NCI-H460 (cell line): ENCODE results near the gene SLC26A6. TPM values are rescaled to one million over a fixed set of nuclear protein-coding genes. Genes with fewer than 3 reads are reported as not detected.

Experiments used
- DNase-seq: peaks from one replicate; pipeline ENCODE4 v3.0.0-alpha.2; 2016; ENCODE audit warnings: low read depth; ENCODE audit errors: extremely low read depth
- polyA plus RNA-seq: library from polyadenylated mRNA; depleted of rRNA; stranded (reverse); fragments of >200 nt; gene quantifications from 2 replicates; pipeline ENCODE4 v1.2.3, GENCODE V29; 2014; cell fraction: nucleus; rRNA removed
- total RNA-seq: library from RNA; depleted of rRNA; stranded (reverse); fragments of >200 nt; shearing (Covaris generic); gene quantifications from 2 replicates; pipeline ENCODE4 v1.2.3, GENCODE V29; 2014; rRNA removed

Gene SLC26A6, protein sequence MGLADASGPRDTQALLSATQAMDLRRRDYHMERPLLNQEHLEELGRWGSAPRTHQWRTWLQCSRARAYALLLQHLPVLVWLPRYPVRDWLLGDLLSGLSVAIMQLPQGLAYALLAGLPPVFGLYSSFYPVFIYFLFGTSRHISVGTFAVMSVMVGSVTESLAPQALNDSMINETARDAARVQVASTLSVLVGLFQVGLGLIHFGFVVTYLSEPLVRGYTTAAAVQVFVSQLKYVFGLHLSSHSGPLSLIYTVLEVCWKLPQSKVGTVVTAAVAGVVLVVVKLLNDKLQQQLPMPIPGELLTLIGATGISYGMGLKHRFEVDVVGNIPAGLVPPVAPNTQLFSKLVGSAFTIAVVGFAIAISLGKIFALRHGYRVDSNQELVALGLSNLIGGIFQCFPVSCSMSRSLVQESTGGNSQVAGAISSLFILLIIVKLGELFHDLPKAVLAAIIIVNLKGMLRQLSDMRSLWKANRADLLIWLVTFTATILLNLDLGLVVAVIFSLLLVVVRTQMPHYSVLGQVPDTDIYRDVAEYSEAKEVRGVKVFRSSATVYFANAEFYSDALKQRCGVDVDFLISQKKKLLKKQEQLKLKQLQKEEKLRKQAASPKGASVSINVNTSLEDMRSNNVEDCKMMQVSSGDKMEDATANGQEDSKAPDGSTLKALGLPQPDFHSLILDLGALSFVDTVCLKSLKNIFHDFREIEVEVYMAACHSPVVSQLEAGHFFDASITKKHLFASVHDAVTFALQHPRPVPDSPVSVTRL
- total RNA-seq = 7.7 and 9.4 TPM in 2 replicates
- polyA plus RNA-seq = 84.1 and 90.8 TPM in 2 replicates

DNA sequence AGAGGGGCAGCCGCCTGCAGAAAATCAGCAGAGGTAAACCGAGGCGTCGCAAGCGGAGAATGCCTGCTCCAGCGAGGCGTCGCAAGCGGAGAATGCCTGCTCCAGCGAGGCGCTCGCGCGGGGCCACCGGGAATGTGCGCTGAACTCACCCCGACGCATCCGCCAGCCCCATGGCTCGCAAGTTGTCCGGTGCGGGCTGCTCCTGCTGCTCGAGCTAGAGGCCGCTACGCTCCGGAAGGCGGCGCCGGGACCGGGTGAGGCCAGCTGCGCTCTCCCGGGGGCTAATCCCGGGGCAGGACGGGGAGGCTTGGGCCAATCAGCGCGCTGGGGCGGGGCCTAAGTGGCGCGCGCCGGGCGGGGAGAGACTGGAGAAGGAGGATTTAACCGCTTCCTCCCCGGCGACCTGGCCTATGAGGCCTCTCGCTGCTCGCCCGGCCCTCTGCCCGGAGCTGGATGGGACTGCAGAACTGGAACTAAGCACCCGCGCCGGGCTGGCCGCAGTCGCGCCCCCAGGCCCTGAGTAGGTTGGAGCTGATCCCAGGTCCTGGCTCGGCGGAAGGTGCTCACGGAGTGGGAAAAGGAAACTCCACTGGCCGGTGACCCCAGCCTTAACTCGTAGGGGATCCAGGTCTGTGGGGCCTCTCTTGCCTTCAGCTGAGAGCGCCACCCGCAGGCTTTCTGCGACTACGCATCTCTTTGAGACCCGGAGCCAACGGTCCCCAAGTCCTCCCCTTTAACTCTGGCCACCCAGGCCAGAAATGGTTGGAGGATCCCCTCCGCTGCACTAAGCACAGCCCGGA is at the start of gene SLC26A6:
Gene SLC26A6, minus strand, starts transcription at position 240 of the 800 bp plus-strand sequence. Its CDS starts 68 bp downstream, at position 172.
- peak; percentile 90 for DNase-seq

DNA sequence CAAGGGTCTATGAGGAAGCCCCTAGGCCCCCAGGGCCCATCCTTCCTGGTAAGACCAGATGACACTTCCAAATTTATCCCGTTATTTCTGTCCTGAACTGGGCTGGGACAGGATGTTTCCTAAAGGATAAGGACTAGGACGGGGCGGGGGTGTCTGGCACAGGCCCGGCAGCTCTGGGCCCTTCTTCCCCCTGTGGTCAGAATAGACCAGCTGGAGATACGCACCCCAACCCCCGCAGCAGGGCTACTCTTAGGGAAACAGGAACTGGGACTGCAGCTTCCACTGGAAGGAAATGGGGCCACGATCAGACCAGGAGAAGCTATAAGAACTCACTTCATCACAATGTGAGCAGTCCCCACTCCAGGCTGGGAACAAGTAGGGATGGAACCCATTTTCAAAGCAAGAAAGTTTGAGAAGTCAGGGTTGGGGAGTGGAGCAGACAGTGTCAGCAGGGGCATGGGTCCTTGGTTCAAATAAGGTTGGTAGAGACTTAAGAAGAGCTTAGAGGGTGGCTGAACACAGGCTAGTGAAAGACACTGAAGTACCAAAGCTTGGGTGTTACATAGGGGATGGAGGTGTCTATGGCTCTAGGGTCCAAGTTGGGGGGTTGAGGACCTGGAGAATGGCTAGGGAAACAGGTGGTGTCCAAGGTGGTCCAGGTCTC is 49.4 kb upstream of the SLC26A6 start:
- DNase-seq = no peak

DNA sequence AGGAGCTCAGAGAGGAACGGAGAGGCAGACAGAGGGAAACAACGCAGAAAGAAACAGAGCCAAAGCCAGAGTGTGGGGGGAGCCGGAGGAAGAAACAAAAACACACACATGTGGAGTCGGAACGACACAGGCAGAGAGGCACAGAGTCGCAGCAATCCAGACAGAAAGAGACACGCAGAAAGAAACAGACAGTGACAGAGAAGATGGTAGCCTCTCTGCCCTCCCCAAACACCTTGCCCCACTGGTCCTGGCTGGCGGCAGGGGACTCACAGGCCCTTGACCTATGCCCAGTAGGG is 48.7 kb upstream of the SLC26A6 start:
- no peak for DNase-seq

DNA sequence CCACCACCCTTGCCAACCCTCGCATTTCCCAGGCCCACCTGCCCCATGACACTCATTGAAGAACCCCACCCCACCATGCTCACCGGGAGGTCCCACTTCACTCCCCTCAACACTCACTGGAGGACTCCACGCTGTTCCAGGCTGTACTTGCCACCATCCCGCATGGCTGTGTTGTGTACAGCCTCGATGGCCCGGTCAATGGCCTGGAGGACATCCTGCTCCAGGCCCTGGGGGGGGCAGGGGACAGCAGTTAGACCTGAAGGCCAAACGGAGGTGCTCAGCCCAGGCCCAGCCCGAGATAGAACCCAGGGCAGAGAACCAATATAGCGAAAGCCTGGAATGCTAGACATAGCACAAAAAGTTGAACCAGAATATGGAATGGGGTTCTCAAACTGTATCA is 47.5 kb upstream of the SLC26A6 start:
- no peak for DNase-seq

DNA sequence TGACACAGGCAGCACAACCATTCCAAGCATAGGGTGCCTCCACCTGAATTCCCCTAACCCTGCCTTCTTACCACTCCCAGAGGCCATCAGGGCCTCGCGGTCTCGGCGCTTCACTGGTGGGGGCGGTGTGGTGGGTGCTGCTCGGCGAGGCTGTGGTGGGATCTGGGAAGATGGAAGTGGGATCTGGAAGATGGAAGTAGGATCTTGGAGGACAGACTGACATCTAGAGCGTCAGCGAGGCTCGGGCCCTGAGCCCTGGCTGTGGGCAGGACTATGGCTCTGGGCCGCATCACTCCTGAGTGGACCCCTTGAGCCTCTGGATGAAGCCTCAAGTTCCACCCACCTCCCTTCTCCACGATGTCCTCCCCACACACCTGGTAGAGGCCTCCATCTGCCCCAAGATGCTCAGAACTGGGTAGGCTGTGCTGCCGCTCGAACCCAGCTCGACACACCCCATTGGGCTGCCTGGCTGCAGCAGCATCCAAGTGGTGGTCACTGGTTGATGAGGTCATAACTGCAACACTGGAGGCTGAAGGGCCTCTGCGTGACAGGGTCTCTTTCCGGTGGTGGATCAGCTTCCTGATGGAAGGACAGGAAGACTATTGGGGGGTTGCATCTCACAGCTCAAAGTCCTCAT is 46.8 kb upstream of the SLC26A6 start:
- no peak for DNase-seq

- no peak for DNase-seq
Measured at GRCh38 chr3:48681541-48681880, 46.2 kb upstream of the SLC26A6 start.

GRCh38 chr3:48680811-48681540 is 45.7 kb upstream of the SLC26A6 start:
- DNase-seq = no peak

DNA sequence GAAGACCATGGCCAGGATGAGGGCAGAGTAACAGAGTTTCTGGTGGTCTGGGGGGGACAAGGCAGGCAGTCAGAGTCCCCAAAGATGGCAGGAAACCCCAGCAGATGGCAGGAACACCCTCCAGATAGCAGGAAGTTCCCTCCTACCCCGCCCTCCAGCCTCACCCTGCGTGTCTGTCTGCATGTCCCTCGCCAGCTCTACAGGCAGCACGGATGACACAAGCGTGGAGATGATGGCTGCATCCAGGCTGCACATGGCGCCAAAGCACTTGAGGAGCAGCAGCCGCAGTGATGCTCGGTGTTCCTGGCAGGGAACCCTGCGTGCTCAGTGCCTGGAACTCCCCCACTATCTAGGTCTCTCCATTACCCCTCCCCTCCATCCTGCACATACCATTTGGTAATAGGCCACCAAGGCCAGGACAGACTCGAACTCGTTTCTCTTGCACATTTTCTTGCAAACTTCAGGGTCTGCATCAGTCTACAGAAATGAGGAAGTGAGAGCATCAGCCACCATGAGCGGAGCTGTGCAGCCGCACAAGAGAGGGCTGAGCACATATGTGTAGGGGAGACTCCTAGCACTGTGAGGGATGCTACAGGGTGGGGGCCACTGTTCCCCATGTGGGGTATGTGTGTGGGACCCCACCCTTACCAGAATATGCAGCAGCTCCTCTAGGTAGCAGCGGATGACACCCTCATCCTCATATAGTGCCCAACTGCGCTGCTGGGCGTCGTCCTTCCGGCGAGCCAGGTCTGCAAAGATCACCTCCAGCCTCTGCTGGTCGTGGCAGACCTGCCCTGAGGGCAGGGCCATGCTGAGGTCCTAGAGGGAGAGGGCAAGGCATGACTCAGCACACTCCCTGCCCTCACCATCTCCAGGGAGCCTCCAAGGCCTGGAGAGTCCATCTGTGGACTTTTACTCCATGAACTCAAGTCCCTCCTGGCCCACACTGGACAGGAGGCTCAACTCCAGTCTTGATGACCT is 44.4 kb upstream of the SLC26A6 start:
- DNase-seq = no peak

- DNase-seq = no peak
Measured at GRCh38 chr3:48678566-48679380, 43.5 kb upstream of the SLC26A6 start.

DNA sequence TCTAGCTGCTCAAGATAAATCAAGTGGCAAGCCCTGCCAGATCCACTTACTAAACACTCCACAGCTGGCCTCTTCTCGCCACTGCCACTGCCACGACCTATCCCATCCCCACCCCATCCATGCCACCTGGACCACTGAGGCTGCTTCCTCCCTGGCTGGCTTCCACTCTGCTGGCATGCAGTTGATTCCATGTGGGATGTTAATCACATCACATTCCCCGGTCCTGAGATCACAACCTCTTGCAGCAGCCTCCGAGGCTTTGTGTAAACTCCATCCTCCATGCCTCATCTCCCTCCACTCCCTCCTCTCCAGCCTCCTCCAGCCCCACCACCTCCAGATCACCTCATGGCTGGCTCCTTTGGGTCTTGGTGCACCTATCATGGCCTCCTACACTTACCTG is 42.8 kb upstream of the SLC26A6 start:
- no peak for DNase-seq

DNA sequence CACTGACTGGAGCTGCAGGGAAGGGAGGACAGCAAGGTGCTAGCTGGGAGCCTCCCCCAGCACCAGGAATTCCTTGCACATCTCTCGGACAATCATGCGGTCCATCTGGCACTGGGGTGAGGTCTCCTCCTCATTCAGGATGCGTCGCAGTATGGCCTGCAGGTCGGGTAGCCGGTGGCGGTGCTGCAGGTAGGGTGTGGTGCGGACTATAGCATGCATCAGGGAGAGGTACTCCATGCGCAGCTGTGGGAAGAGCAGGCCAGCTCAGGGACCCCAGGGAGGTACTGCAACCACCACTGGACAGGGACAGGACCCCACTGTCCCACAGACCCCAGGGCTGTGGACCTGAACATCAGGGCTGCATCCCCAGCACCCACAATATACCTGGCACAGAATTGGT is 39.2 kb upstream of the SLC26A6 start:
- no peak for DNase-seq

DNA sequence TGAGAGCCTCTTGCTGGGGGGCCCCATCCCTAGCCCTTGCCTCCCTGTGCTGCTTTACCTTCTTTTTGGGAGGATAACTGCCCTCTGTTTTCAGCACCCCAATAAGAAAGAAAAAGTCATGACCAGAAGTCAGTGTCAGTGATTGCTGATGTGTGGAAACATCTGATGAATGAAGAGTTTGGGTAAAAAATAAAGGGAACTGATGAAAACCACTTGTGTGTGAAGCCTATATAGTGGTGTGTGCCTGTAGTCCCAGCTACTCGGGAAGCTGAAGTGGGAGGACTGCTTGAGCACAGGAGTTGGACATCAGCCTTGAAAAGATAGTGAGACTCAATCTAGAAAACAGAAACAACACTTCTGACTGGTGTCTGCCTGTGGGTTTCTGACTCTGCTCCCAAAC is 37.3 kb upstream of the SLC26A6 start:
- DNase-seq = no peak

- no peak for DNase-seq
Measured at GRCh38 chr3:48664929-48665328, 29.7 kb upstream of the SLC26A6 start.

DNA sequence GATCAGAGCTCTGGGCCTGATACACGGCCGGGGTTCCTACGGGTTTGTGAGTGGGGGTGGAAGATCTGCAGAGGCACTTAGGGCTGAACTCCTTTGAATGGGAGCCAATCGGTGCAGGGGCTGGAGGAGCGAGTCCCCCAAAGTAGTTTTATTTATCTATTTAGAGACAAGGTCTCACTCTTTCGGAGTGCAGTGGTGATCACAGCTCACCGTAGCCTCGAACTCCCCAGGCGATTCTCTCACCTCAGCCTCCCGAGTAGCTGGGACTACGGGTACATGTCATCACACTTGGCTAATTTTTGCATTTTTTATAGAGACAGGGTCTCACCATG is 29.0 kb upstream of the SLC26A6 start:
- no peak for DNase-seq

- peak; percentile 98 for DNase-seq
Measured at GRCh38 chr3:48663489-48664312, 28.4 kb upstream of the SLC26A6 start.

- DNase-seq = peak; percentile 86
Measured at GRCh38 chr3:48662753-48663488, 27.7 kb upstream of the SLC26A6 start, which contains the start of gene CELSR3. Gene CELSR3 (minus strand): TSS chr3:48662886. CDS start chr3:48662634, 252 bp downstream.
